ENCODE results near the gene ZNF385B.
A peak's percentile ranks its signal among the peaks of the same experiment; 100 is the strongest.

DNA sequence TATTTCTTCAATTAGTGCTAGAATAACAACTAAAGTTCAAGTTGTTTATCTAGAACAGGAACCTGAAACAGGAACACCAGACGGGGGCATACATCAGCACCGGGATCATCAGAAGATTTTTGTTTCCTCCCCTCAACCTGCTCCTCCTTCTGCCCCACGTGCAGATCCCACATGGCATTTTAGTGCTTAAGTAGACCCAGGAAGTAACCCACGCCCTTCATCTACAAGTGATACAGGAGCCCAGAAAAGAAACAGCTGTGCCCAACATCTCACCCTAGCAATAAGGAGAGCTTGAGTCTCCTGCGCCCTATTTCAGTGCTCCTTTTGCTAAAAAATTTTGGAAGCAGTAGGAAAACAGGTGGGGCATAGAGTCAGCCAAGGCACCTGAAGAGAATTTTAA, 5.2 kb downstream of the ZNF385B start:
- TF ChIP-seq, protein P1, sequence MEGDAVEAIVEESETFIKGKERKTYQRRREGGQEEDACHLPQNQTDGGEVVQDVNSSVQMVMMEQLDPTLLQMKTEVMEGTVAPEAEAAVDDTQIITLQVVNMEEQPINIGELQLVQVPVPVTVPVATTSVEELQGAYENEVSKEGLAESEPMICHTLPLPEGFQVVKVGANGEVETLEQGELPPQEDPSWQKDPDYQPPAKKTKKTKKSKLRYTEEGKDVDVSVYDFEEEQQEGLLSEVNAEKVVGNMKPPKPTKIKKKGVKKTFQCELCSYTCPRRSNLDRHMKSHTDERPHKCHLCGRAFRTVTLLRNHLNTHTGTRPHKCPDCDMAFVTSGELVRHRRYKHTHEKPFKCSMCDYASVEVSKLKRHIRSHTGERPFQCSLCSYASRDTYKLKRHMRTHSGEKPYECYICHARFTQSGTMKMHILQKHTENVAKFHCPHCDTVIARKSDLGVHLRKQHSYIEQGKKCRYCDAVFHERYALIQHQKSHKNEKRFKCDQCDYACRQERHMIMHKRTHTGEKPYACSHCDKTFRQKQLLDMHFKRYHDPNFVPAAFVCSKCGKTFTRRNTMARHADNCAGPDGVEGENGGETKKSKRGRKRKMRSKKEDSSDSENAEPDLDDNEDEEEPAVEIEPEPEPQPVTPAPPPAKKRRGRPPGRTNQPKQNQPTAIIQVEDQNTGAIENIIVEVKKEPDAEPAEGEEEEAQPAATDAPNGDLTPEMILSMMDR (conservative IDR thresholded peaks at IDR 0.05; ENCODE audit: low read length) = peak; percentile 59; the same call in 1 of the 2 replicates
- no peak for TF ChIP-seq EZH2phosphoT487 (IDR thresholded peaks at IDR 0.05; ENCODE audit: borderline replicate concordance, low read depth, low read length)

Measured in OCI-LY7 (cell line).